H54 (cell line): ENCODE results near the gene RETSAT.
A peak's percentile ranks its signal among the peaks of the same experiment; 100 is the strongest.
"Not testable (repeated sequence)": the region's sequence is repeated elsewhere in the genome, so short reads cannot be mapped to it uniquely, and the experiment has no call there.

Source experiments
- DNase-seq: peaks from one replicate; pipeline ENCODE4 v3.0.0; 2011; ENCODE audit warnings: low spot score, mixed read lengths; ENCODE audit not compliant: insufficient read length
- FAIRE-seq: peaks from 3 replicates; lab custom pipeline; 2011; peaks lifted over from hg19 to GRCh38; lab: Jason Lieb, UNC
- POLR2A ChIP-seq: IDR thresholded peaks from 2 replicates; pipeline ENCODE4 v1.6.1; 2011; ENCODE audit warnings: low read depth, mild to moderate bottlenecking, low read length

The RETSAT gene

DNA sequence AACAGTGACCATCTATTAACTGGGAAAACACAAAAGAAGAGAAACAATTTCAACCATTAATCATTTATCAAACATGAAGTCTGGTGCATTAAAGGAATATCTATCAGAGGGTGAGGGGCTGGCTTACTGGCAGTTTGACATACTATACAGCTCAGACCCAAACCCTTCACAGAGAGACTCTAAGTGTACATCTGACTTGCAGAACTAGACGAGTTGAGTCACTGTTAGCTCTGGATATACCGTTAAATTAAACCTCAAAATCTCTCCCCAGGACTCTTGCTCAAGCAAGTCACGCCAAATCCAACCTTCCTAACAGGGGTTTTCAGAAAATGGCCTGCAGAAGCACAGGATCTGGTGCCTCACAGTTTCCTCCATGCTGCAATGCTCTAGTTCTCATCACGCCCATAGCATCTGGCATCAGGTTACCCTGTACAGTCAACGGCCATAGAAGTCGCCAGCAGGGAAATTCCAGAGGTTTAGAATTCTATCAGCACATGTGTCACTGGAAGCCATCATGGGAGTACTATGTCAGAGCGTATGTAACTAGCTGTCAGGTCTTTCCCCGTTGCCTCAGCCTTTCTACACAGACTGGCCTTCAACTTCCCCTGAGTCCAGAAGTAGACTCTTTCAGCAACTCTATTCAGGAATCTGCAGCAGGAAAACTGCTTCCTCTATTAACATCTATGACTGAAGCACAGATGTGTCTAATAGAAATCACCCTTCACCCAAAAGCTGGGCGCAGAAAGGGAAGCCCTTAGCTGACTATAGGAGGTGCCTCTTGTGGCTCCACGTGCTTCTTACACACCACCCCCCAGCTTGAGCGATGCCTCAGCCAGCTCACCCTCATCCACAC, 35.9 kb downstream of the RETSAT start:
- no peak for DNase-seq
- FAIRE-seq: no peak
- TF ChIP-seq POLR2A: no peak

DNA sequence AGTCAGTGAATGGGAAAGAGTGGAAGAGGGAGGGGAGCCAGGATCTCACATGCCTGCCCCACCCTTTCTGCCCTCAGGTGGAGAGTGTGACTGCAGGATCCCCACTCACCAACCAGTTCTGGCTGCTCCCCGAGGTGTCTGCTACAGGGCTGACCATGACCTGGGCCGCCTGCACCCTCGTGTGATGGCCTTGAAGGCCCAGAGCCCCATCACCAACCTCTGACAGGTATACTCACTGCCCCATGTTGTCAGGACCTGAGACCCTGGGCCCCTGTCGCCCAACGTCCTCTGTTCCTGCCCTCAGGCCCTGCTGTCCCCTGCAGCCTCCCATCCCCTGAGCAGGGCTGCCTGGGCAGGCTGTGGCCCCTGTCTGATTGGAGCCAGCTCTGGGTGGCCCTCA, 38.4 kb downstream of the RETSAT start:
- FAIRE-seq, DNase-seq: not testable (repeated sequence)

DNA sequence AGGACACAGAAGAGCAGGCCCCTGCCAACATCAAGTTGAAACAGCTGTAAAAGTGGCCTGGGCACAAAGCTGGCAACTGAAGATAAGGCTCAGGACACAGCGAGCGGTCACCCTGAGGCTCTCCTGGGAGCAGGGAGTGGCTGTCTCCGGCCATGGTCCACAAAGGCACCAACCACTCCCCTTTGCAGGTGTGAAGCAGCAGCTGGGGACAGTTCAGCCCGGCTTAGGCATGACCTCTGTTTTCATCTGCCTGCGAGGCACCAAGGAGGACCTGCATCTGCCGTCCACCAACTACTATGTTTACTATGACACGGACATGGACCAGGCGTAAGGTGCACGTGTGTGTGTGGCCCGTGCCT, 39.5 kb downstream of the RETSAT start:
- FAIRE-seq: no peak
- TF ChIP-seq POLR2A: no peak
- DNase-seq: no peak

DNA sequence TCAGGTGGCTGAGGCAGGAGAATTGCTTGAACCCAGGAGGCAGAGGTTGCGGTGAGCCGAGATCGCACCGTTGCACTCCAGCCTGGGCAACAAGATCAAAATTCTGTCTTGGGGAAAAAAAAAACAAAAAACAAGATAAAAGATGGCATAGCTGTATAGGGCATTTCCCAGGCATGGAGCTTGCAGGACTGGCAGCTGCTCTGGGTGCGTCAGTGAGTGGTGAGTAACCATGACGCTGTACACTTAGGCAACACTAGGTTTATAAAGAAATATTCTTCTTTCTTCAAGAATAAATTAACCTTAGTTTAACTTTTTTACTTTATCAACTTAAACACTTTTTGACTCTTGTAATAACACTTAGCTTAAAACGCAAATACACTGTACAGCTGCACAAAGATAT, 41.9 kb downstream of the RETSAT start:
- TF ChIP-seq POLR2A: no peak
- no peak for FAIRE-seq
- no peak for DNase-seq

DNA sequence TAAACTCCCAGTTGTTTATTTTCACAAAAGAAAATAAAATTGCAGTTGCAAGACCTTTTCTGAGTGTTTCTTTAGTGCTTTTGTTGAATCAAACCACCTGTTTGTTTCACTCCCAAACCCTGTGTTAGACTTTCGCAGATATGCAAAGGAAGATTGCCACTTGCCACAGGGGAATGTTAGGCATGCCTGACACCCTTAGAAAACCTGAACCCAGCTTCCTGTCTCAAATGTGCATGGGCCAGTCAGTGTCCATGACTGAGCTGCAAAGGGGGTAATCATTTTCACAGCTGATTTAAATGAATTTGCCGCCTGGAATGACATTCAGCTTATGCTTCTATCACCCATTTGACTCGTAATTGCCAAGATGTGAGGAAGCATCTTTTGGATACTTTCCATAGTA, 44.0 kb downstream of the RETSAT start:
- TF ChIP-seq POLR2A: no peak
- DNase-seq (no peak), FAIRE-seq (no peak)

DNA sequence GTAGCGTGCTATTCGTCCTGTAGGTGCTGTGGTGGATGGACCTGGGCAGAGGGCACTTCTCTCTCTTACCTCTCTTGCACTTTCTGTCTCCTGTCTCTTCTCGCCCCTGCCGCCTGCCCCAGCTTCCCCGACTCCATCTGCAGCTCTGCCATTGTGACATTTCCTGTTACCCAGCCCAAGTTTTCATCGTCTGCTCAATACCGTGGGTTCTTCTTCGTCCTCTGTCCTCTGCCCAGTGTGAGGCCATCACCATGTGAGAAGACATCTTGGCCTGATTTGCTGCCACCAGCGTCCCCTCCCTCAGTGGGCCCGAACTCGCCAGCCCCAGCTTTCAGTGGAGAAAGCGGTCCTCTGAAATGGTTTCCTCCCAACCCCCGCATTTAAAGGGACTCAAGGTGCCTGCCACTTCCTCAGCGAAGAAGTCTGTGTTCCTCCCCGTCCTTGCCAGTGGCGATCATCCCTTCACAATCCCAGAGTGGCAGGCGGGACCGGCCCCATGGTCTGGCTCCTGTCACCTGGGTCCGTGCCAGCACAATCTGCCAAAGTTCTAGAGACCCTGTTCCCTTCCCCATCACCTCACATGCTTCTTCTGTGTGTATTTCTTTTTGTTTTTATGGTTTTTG, 44.5 kb downstream of the RETSAT start:
- no peak for DNase-seq
- FAIRE-seq: no peak
- TF ChIP-seq POLR2A: no peak

DNA sequence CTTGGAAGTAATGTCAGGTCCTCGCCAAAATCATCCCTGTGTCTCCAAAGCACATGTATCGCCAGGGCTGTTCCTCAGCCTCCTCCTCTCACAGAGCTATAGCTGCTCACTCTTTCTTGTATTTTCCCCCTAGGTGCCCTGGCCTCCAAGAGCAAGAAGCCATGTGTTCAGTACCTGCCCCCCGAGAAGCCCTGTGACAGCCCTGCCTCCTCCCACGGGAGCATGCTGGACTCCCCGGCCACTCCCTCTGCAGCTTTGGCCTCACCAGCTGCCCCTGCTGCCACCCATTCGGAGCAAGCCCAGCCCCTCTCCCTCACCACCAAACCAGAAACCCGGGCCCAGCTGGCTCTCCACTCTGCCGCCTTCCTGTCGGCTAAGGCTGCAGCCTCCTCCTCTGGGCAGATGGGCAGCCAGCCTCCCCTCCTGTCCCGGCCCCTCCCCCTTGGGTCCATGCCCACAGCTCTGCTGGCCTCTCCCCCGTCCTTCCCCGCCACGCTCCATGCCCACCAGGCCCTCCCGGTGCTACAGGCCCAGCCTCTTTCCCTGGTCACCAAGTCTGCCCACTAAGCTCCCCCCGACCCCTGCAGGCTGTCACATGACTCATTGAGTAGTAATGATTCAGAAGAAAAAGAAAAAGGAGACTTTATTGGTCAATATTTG, 45.3 kb downstream of the RETSAT start:
- TF ChIP-seq POLR2A: no peak
- FAIRE-seq (no peak), DNase-seq (peak; percentile 34)

DNA sequence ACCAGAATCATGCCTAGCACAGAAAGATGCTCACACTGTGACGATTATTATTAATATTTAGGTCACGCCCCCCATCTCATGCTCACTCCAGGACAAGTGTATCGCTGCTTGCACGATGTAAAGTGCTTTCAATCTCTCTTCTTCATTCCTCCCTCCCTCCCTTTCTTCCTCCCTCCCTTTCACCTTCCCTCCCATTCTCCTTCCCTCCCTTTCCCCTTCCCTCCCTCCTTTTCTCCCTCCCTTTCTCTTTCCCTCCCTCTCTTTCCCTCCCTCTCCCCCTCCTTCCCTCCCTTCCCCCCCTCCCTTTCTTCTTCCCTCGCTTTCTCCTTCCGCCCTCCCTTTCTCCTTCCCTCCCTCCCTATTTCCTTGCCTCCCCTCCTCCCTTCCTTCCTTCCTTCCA, 46.1 kb downstream of the RETSAT start:
- DNase-seq (no peak), FAIRE-seq (no peak)
- no peak for TF ChIP-seq POLR2A

DNA sequence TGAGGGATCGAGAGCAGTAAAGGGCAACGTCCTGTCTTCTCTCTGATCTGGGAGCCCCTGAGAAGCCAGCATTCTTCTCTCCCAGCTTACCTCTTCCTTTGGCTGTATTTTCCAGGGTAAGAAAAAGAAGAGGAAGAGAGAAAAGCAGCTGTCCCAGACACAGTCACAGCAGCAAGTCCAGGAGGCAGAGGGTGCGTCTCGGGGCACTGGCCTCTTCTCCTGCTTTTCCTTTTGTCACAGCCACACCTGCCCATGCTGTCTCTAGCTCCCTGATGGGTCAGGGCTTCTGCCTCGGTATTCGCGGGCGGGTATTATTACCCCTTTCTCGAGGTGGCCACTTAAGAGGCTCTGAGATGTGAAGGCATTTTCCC, 46.8 kb downstream of the RETSAT start:
- no peak for FAIRE-seq
- no peak for DNase-seq
- TF ChIP-seq POLR2A: no peak

DNA sequence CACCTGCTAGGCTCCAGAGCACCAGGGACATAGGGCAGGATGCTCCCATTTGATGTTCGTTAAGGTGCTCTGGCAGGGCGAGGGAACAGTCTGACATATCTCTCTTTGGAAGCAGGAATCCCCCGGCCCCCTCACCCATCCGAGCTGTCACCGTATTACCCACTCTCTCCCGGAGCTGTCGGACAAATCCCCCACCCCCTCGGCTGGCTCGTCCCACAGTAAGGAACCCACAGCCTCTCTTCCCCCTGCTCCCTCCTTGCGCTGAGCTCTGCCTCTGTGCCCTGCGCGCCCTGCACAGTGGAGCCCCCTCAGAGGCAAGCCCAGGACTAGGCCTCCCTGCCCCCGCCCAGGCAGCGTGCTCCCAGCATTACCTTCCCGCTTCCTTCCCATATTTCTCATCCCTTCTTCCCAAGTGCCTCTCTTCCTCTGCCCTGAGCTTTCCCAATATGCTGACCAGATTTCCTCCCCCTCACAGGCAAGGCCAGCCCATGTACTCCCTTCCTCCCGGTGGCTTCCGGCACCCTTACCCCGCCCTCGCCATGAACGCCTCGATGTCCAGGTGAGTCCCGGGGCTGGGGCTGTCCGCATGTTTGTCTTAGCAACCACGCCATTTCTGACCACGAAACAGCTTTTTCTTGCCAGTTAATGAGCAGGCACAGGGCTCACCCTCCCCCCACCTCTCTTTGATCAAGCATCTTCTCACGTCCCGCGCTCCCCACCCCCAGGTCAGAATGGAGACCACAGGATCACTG, 50.4 kb downstream of the RETSAT start:
- DNase-seq (no peak), FAIRE-seq (no peak)
- TF ChIP-seq POLR2A: no peak

DNA sequence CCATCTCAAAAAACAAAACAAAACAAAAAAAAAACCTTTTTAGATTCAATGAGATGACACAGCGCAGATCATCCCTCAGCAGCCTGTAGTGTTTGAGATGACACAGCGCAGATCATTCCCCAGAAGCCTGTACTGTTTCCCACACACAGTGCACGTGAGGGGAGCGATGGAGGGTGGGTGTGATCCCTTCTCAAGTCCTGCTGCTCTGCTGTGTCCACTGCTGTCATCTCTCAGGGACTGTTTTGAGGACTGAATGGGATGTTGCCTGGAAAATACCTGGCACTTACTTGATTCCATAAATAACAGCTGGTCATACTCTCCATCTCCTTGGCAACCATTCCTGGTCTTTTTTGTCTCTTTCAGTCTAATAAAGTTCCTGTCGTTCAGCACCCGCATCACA, 52.2 kb downstream of the RETSAT start:
- no peak for TF ChIP-seq POLR2A
- DNase-seq (no peak), FAIRE-seq (no peak)
